T47D (cell line): Measurements from ENCODE around the gene NRN1L.

Experiments used
- DNase-seq, 2 experiments: peaks; one replicate each; pipeline versions ENCODE4 v3.0.0 to v3.0.0-alpha.2; 2011 to 2012; ENCODE audit warnings: low read depth in 1 of 2, low spot score in 1 of 2
- JUND ChIP-seq: IDR thresholded peaks from 2 replicates; pipeline ENCODE4 v1.6.1; 2012; ENCODE audit warnings: low read depth
- in situ Hi-C: cut with HindIII; loops from 2 replicates; pipeline ENCODE4 v1.10.0; 2016; ENCODE audit warnings: low sequenced_read_pairs, low pct_unique_long_range_greater_than_20kb

NRN1L gene

DNA sequence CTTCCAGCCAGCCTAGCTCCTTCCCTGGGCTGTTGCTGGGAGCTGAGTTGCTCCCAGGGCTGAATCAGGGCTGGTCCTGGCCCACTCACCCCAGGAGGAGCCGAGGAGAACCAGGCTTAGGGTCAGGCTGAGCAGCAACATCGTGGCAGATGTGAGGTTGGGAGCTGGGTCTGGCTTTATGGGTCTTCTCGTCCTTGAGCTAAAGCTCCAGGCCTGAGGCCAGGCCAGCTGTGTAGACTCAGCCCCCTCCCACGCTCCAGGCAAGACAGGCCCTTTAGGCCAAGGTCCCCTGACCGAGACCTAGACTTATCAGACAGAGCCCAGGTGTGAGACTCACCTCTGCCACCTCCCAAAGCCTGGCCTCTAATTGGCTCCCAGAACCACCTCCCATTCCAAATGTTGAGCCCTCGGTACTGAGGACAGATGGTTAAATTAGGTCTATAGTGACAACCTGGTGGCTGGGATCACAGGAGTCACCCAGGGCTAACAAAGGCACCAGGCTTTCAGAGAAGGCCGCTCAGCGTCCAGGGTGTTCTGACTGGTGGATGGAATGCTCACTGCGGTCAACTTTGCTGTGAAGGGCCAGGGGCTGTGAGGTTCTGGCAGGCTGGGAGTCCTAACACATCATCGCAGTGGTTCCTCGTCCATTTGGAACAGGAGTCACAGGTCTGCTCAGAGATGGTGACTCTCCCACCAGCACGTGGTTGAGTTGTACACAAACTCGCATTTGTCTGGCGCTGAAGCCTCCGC lies 47.2 kb downstream of the NRN1L start, which contains the start of gene CTRL:
TSS of gene CTRL (minus strand) at position 151 of the 750 bp plus-strand sequence. CDS start at position 141, 10 bp downstream.
- no peak for DNase-seq
- in situ Hi-C loops, result no loop called here
- TF ChIP-seq JUND, result no peak

GRCh38 chr16:67932462-67932840 lies 47.8 kb downstream of the NRN1L start:
- DNase-seq, result no peak
- no peak for TF ChIP-seq JUND
- in situ Hi-C loops, result no loop called here

GRCh38 chr16:67933805-67934204 lies 49.1 kb downstream of the NRN1L start:
- no peak for DNase-seq
- in situ Hi-C loops, result no loop called here
- TF ChIP-seq JUND, result no peak

- no peak for DNase-seq
- in situ Hi-C loops, result no loop called here
- TF ChIP-seq JUND, result no peak
Measured at GRCh38 chr16:67934306-67935100, 49.8 kb downstream of the NRN1L start.

DNA sequence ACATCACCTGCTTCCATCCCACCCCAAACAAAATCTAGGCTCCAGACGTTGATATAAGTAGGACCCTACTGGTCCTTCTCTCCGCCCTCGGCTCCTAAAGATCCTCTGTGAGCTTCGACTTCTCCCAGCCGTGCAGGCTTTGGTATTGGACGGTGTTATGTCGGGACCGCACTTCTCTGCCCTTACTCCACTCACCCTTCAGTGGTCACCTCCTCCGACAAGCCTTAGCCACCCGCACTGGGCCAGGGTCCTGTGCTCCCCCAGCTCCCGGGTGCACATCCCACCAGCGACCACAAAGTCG lies 50.4 kb downstream of the NRN1L start:
- no peak for TF ChIP-seq JUND
- in situ Hi-C loops, result no loop called here
- DNase-seq, result no peak

DNA sequence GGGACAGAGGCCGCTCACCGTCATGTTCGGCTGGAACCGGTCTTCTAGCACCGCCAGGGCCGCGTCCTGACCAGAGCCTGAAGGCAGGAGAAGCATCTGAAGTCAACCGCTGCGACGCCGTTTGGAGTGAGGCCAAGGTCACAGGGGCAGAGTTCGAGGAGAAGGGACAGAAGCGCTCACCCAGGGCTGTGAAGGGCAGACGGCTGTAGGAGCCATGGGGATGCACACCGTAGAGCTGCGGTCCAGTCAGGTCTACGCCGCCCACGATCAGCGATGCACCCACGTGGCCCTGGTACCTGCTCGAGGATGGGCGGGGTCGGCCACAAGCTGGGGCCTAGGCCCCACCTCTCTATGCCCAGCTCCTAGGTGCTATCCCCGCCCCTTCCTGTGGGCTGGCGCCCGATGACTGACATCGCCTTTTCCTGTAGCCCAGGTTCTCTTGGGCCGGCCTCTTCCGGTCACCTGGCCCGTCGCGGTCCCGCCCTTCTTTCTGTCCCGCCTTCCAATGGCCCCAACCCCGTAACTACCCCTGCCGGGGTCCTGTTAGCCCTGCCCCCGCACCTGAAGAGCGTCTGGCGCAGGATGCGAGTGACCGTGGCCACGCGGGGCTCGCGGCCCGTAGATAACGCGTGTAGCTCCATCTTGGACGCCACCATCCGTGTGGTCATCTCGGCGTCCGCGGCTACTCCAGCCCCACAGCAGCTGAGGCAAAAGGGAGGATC lies 50.9 kb downstream of the NRN1L start:
- peak; percentile 98 to 99 for DNase-seq
- in situ Hi-C loops, result no loop called here
- no peak for TF ChIP-seq JUND
